HL-60 (cell line): Measurements from ENCODE around the gene SIRPB1.
A peak's percentile ranks its signal among the peaks of the same experiment; 100 is the strongest.

Experiments used
- DNase-seq, 2 experiments: peaks; one replicate each; pipeline ENCODE4 v3.0.0-alpha.2; 2010 to 2020; ENCODE audit warnings: low read depth in 1 of 2, low spot score in 1 of 2
- H3K27ac ChIP-seq: fragments of 250-450 bp; sonication (Bioruptor Pico); replicated peaks from 2 replicates; pipeline ENCODE4 v1.5.1; 2020; ENCODE audit warnings: mild to moderate bottlenecking, moderate library complexity
- H3K27me3 ChIP-seq: fragments of 250-450 bp; sonication (Bioruptor Pico); 2 replicates; pipeline ENCODE4 v1.5.1; 2021; ENCODE audit warnings: mild to moderate bottlenecking, moderate library complexity; ENCODE audit not compliant: insufficient read depth, poor library complexity, severe bottlenecking
- H3K4me3 ChIP-seq: replicated peaks from 2 replicates; pipeline ENCODE4 v1.5.1; 2011; ENCODE audit warnings: mild to moderate bottlenecking, control low read depth, low read length; ENCODE audit not compliant: insufficient read depth
- GABPA ChIP-seq: IDR thresholded peaks from 2 replicates; pipeline ENCODE4 v1.6.1; 2012; ENCODE audit warnings: low read depth
- POLR2AphosphoS5 ChIP-seq: IDR thresholded peaks from 2 replicates; pipeline ENCODE4 v1.6.1; 2012; ENCODE audit warnings: low read depth
- SPI1 ChIP-seq: IDR thresholded peaks from 2 replicates; pipeline ENCODE4 v1.6.1; 2012; ENCODE audit warnings: low read depth, mild to moderate bottlenecking, borderline replicate concordance
- TF ChIP-seq, protein P1 (sequence below): IDR thresholded peaks from 2 replicates; pipeline ENCODE4 v1.6.1; 2012; ENCODE audit warnings: low read depth; ENCODE audit not compliant: insufficient replicate concordance
- TF ChIP-seq, protein P2 (sequence below): IDR thresholded peaks from one replicate; pipeline ENCODE4 v1.5.1; 2011; ENCODE audit warnings: low read length, control low read depth, inconsistent platforms; ENCODE audit not compliant: insufficient read depth

The SIRPB1 gene

DNA sequence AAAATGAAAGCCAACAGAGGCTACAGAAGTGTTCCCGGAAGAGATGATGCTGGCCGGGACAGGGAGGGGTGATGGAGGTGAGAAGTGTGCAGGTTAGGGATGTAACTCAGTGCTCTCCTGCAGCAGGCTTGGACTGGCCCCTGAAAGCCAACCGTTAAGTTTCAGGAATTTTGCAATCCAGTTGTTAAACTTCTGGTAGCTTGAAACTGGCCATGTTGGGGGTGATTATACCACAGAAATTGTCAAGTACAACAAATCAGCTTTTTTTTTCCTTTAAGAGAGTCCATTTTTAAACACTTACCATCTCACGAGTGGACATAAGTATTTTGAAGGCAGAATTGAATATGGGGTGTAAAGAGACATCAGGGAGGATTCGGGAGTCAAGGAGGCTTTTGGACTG lies 8.8 kb upstream of the SIRPB1 start:
- no peak overlapping the region for H3K4me3 ChIP-seq
- TF ChIP-seq POLR2AphosphoS5 (no peak), SPI1 (no peak), GABPA (no peak)
- TF ChIP-seq, protein P1, sequence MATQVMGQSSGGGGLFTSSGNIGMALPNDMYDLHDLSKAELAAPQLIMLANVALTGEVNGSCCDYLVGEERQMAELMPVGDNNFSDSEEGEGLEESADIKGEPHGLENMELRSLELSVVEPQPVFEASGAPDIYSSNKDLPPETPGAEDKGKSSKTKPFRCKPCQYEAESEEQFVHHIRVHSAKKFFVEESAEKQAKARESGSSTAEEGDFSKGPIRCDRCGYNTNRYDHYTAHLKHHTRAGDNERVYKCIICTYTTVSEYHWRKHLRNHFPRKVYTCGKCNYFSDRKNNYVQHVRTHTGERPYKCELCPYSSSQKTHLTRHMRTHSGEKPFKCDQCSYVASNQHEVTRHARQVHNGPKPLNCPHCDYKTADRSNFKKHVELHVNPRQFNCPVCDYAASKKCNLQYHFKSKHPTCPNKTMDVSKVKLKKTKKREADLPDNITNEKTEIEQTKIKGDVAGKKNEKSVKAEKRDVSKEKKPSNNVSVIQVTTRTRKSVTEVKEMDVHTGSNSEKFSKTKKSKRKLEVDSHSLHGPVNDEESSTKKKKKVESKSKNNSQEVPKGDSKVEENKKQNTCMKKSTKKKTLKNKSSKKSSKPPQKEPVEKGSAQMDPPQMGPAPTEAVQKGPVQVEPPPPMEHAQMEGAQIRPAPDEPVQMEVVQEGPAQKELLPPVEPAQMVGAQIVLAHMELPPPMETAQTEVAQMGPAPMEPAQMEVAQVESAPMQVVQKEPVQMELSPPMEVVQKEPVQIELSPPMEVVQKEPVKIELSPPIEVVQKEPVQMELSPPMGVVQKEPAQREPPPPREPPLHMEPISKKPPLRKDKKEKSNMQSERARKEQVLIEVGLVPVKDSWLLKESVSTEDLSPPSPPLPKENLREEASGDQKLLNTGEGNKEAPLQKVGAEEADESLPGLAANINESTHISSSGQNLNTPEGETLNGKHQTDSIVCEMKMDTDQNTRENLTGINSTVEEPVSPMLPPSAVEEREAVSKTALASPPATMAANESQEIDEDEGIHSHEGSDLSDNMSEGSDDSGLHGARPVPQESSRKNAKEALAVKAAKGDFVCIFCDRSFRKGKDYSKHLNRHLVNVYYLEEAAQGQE, result no peak
- TF ChIP-seq, protein P2, sequence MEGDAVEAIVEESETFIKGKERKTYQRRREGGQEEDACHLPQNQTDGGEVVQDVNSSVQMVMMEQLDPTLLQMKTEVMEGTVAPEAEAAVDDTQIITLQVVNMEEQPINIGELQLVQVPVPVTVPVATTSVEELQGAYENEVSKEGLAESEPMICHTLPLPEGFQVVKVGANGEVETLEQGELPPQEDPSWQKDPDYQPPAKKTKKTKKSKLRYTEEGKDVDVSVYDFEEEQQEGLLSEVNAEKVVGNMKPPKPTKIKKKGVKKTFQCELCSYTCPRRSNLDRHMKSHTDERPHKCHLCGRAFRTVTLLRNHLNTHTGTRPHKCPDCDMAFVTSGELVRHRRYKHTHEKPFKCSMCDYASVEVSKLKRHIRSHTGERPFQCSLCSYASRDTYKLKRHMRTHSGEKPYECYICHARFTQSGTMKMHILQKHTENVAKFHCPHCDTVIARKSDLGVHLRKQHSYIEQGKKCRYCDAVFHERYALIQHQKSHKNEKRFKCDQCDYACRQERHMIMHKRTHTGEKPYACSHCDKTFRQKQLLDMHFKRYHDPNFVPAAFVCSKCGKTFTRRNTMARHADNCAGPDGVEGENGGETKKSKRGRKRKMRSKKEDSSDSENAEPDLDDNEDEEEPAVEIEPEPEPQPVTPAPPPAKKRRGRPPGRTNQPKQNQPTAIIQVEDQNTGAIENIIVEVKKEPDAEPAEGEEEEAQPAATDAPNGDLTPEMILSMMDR, result no peak
- H3K27ac ChIP-seq, result peak overlapping the region; percentile 53
- H3K27me3 ChIP-seq, result no peaks in the 10 kb centered on the region
- peak in 1 of 2 experiments; percentile 58 for DNase-seq

- no peak for DNase-seq
- Histone ChIP-seq H3K27ac (peak overlapping the region; percentile 31), H3K27me3 (no peaks in the 10 kb centered on the region), H3K4me3 (no peak overlapping the region)
- no peak for TF ChIP-seq SPI1
- TF ChIP-seq, protein P1, result no peak
- no peak for TF ChIP-seq POLR2AphosphoS5
- TF ChIP-seq, protein P2, result no peak
- no peak for TF ChIP-seq GABPA
These were observed 7.4 kb upstream of the SIRPB1 start for GRCh38 chr20:1627200-1627550.

GRCh38 chr20:1626528-1627199 lies 6.9 kb upstream of the SIRPB1 start:
- TF ChIP-seq SPI1, result peak; percentile 70; the same call in 1 of the 2 replicates
- TF ChIP-seq POLR2AphosphoS5, result no peak
- Histone ChIP-seq H3K4me3 (no peak overlapping the region), H3K27me3 (no peaks in the 10 kb centered on the region), H3K27ac (peak overlapping the region; percentile 31)
- DNase-seq, result peak in 1 of 2 experiments; percentile 42

DNA sequence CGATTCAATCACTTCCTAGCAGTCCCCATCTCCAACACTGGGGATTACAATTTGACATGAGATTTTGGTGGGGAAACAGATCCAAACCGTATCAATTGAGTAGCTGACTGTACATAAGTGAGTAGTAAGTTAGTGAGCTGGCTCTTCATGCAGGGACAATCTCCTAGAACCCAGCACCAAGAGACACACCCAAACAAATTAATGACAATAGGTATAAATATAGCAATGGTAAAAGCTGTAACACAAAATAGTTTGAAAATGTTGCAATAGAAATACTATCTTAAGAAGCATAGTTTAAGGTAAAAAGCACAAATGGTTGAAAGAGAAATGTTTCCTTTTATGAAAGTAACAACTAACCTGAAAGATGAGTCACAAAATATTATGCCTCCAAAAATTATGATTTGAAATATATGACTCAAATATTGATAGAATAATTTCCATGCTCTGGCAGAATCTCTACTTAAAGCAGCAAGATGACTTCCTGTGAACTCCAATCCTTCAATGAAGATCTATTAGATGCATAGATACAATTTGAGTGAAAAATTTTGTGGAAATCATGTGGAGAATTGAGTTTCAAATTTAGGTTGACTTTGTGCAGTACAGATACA lies 5.4 kb upstream of the SIRPB1 start:
- no peak for DNase-seq
- no peak overlapping the region for H3K27ac ChIP-seq
- TF ChIP-seq SPI1 (no peak), POLR2AphosphoS5 (no peak), GABPA (no peak)
- TF ChIP-seq, protein P1, result no peak
- TF ChIP-seq, protein P2, result no peak
- no peaks in the 10 kb centered on the region for H3K27me3 ChIP-seq
- H3K4me3 ChIP-seq, result no peak overlapping the region
